GM12892 (cell line): ENCODE data around the gene HLA-DPB1.
"Not testable (repeated sequence)": the region's sequence is repeated elsewhere in the genome, so short reads cannot be mapped to it uniquely, and the experiment has no call there.

ENCODE experiments used
- DNase-seq: peaks from one replicate; pipeline ENCODE4 v3.0.0; 2011; ENCODE audit not compliant: insufficient read length
- FAIRE-seq: peaks from 2 replicates; lab custom pipeline; 2011; peaks lifted over from hg19 to GRCh38; lab: Jason Lieb, UNC
- POLR2A ChIP-seq: IDR thresholded peaks from 2 replicates; pipeline ENCODE4 v1.6.1; 2011; ENCODE audit warnings: low read depth, low read length, control low read depth
- POLR2AphosphoS5 ChIP-seq: IDR thresholded peaks from 2 replicates; pipeline ENCODE4 v1.6.1; 2011; ENCODE audit warnings: low read depth, low read length, control low read depth
- TAF1 ChIP-seq: IDR thresholded peaks from 2 replicates; pipeline ENCODE4 v1.6.1; 2011; ENCODE audit warnings: low read depth, mild to moderate bottlenecking, control low read depth, low read length, borderline replicate concordance

The HLA-DPB1 gene

DNA sequence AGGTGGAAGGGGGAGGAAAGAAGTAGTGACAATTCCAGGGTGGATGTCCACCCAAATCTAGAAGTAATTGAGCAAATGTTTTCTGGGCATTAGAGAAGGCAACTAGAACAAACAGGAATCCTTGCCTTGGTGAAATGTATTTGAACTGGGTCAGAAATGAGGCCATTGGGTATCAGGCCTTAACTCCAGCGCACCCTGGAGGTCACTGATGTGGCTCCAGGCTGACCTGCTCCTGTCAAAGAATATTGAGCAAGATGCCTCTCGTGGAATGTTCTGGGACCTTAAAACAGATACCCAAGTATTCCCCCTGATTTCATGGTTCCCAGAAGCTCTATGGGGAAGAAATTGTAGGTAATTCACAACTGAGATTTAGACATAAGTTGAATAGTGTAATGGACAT, 6.9 kb downstream of the HLA-DPB1 start:
- peak; percentile 77 for FAIRE-seq
- no peak for TF ChIP-seq POLR2AphosphoS5
- TF ChIP-seq POLR2A: no peak; the same call in 1 of the 2 replicates
- TF ChIP-seq TAF1: no peak
- DNase-seq: peak; percentile 24

DNA sequence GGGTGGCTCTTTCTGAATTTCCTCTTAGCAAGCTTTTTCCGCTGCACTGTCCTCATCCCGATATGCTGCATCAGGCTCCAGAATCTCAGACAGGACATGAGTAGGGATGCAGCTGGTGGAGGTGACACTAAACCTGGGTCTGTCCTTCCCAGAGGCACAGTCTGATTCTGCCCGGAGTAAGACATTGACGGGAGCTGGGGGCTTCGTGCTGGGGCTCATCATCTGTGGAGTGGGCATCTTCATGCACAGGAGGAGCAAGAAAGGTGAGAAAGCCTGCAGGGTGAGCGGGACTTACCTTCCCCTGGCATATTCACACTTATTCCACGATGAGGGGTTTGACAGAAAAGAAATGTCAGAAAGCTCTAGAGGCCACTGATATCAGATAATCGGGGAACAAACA, 9.8 kb downstream of the HLA-DPB1 start:
- no peak for FAIRE-seq
- no peak for DNase-seq
- TF ChIP-seq TAF1 (no peak), POLR2AphosphoS5 (no peak), POLR2A (no peak)

DNA sequence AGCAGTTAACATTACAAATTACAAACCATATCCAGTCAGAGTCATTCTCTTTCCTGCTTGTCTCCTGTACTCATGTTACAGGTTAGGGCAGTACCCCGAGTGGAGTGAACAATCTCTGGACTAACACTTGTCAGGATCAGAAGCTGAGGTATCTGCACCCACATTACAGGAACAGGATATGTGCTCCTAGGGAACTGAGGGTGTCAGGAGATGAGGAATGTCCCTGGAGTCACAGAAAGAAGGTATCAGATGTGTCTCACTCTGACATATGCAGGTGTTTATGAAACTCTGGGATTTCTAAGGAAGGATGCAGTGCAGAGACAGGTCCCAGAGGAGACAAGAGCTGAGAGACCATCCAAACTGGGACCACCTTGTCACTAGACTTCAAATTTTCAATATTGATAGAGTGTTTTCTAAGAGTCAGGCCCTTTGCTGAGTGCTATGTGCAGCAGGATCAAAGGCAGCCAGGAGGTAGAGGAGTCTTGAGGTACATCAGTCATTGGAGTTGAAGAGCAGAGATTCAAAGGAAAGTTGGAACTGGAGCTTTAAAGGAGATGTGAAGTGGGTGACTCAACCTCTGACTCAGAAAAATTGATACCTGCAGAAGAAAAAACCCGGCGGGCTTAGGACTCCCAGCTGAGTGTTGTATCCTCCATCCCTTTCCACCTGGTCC, 12.6 kb downstream of the HLA-DPB1 start:
- TF ChIP-seq POLR2A (peak; percentile 78), TAF1 (no peak), POLR2AphosphoS5 (peak; percentile 83)
- no peak for FAIRE-seq
- no peak for DNase-seq

DNA sequence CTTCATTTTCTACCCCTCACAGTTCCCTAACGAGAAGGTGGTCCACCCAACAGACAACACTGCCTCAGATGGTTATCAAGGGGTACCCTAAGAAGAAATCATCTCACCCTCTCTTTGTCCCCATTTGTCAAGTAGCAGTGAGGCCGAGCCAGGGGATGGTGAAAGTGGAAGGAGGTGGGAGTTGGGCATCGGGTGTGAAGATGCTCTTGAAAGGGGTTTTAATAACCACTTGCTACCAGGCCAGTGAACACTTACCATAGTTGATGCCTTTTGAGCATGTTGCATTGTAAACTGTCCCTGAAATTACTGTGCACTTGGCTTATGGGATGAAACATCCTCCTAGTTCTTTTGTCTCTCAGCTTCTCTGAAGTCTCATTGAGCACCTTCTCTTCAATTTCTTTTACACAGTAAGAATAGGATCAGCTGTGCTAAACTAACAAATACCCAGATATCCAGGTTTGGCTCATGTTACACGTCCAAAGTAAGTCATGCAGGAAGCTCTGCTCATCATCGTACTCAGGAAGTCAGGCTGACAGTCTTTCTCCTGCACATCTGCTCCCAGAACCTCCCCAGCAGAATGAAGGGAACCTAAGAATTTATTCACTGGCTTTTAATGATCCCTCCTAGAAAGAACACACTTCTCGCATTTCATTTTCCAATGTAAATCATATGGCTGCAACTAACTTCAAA, 13.3 kb downstream of the HLA-DPB1 start:
- FAIRE-seq: no peak
- peak; percentile 31; the same call in 1 of the 2 replicates for TF ChIP-seq POLR2A
- TF ChIP-seq TAF1: no peak
- TF ChIP-seq POLR2AphosphoS5: peak; percentile 70

DNA sequence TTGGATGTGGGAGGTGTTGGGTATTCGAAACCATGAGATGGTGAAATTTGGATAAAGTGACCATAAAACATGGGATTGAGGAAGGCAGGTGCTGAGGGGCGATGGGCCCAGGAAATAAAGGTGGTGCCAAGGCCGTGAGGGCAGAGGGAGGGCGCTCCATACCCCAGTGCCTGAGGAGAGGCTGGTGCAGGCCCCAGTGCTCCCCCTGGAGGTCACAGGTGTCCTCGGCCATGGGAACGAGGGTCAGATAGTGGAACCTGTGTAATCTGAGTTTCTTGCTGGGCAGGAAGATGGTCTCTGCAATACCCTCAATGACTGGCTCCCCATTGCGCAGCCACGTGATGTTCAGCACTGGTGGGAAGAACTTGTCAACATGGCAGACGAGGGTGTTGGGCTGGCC, 16.2 kb downstream of the HLA-DPB1 start:
- TF ChIP-seq POLR2AphosphoS5: peak; percentile 57
- no peak; the same call in 1 of the 2 replicates for TF ChIP-seq POLR2A
- TF ChIP-seq TAF1: no peak
- FAIRE-seq: peak; percentile 65
- DNase-seq: peak; percentile 32

More for the DNA sequence above, 13.3 kb downstream of the HLA-DPB1 start:
- no peak for DNase-seq

- TF ChIP-seq POLR2AphosphoS5: no peak
- TF ChIP-seq TAF1: no peak
- TF ChIP-seq POLR2A: no peak
- FAIRE-seq (no peak), DNase-seq (no peak)
Measured at GRCh38 chr6:33092385-33092784, 16.6 kb downstream of the HLA-DPB1 start.

DNA sequence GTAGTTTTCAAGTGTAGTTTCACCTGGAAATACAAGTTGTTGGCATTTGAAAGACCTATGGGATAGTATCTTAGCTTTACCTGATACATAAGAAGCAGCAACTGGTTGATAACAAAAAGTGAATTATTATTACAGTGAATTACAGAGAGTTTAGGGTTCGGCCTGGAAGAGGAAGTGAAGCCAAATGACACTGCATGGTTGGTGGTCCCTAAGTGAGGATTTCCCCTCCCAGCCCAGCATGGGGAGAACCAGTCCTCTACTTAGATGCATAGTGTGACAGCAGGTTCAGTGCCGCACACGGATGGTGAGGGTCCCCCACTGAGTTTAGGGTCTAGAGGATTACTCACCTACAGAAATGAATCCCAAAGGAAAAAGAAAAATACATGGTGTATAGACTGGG, 18.1 kb downstream of the HLA-DPB1 start:
- TF ChIP-seq TAF1: no peak
- TF ChIP-seq POLR2A: no peak
- no peak for TF ChIP-seq POLR2AphosphoS5
- DNase-seq (no peak), FAIRE-seq (no peak)

GRCh38 chr6:33095681-33096080, 19.9 kb downstream of the HLA-DPB1 start:
- FAIRE-seq (no peak), DNase-seq (no peak)
- TF ChIP-seq POLR2AphosphoS5: no peak
- no peak for TF ChIP-seq POLR2A
- no peak for TF ChIP-seq TAF1

DNA sequence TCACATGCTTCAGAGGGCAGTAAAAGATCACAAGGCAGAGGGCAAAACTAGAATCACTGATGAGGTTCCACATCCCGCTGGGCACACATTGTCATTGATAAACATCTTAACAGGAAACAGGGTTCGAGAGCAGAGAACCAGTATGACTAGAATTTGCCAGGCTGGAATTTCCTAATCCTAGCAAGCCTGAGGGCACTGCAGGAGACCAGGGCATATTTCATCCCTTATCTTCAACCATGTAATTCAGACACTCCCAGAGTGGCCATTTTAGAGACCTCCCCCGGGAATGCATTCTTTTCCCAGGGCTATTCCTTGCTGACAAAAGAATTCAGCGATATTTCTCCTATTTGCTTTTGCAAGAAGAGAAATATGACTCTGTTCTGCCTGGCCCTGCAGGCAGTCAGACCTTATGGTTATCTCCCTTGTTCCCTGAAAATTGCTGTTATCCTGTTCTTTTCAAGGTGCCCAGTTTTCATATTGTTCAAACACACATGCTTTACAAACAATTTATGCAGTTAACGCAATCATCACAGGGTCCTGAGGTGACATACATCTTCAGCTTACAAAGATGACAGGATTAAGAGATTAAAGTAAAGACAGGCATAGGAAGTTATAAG, 25.4 kb downstream of the HLA-DPB1 start:
- not testable (repeated sequence) for DNase-seq, FAIRE-seq

- DNase-seq (no peak), FAIRE-seq (no peak)
- TF ChIP-seq POLR2A (no peak), TAF1 (no peak), POLR2AphosphoS5 (no peak)
Measured at GRCh38 chr6:33103776-33104175, 28.0 kb downstream of the HLA-DPB1 start.

DNA sequence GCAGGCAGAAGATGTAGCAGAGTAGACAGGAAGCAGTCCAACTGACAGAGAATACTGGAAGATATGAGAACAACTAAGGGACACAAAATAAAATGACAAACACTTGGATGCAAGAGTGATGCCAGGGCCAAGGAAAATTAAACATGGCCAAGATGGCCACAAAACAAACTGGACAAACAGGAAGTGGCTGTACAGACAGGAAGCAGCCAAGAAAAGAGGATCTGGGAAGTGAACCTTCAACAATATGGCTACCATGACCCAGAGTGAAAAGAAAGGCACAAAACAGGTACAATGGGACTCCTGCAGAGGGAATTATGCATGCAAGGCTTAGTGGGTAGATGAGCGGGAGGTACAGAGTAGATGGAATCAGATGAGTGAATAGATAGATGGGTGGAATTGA, 29.1 kb downstream of the HLA-DPB1 start:
- TF ChIP-seq TAF1 (no peak), POLR2A (no peak), POLR2AphosphoS5 (no peak)
- DNase-seq (no peak), FAIRE-seq (peak; percentile 36)
